PC-9 (cell line): ENCODE data around the gene IFT81. TPM values are rescaled to one million over a fixed set of nuclear protein-coding genes. Genes with fewer than 3 reads are reported as not detected.

Experiments
- BruUV-seq: library from RNA; stranded (reverse); fragments of 400-500 nt; replicated peaks from 2 replicates; lab custom pipeline; 2021; lab: Mats Ljungman, UMichigan
- CTCF ChIA-PET: fragments of 300-600 bp; sonication (Branson Sonifier 250); formaldehyde crosslinking; loops from one replicate; lab custom pipeline; 2022; ENCODE audit warnings: antibody characterized with exemption; lab: Charles Lee
- POLR2A ChIA-PET: fragments of 300-600 bp; sonication (Branson Sonifier 250); formaldehyde crosslinking; loops from one replicate; lab custom pipeline; 2022; ENCODE audit warnings: antibody characterized with exemption; ENCODE audit not compliant: unreplicated experiment; lab: Charles Lee
- DNase-seq, 2 experiments: peaks; one replicate each; pipeline versions ENCODE4 v3.0.0 to v3.0.0-alpha.2; 2015 to 2022; ENCODE audit warnings: mixed read lengths in 1 of 2
- H2AFZ ChIP-seq: fragments of 200-600 bp; sonication (generic); 2 replicates; pipeline ENCODE4 v1.8.1; 2017; ENCODE audit warnings: antibody characterized with exemption
- H3F3A ChIP-seq: fragments of 200-600 bp; sonication (generic); 2 replicates; pipeline ENCODE4 v1.8.1; 2017; ENCODE audit warnings: antibody characterized with exemption, mild to moderate bottlenecking, low read depth; ENCODE audit not compliant: insufficient read depth
- H3K27ac ChIP-seq: fragments of 200-600 bp; sonication (generic); 2 replicates; pipeline ENCODE4 v1.6.1; 2016; ENCODE audit warnings: mixed run types
- H3K27me3 ChIP-seq: fragments of 200-600 bp; sonication (generic); 2 replicates; pipeline ENCODE4 v1.6.1; 2016; ENCODE audit warnings: low read depth, mixed run types; ENCODE audit not compliant: insufficient read depth
- H3K36me3 ChIP-seq: fragments of 200-600 bp; sonication (generic); 2 replicates; pipeline ENCODE4 v1.6.1; 2016; ENCODE audit warnings: low read depth, mixed run types
- H3K4me1 ChIP-seq: fragments of 200-600 bp; sonication (generic); replicated peaks from 2 replicates; pipeline ENCODE4 v1.6.1; 2016; ENCODE audit warnings: mixed run types; ENCODE audit not compliant: insufficient read depth
- H3K4me2 ChIP-seq: fragments of 200-600 bp; sonication (generic); 2 replicates; pipeline ENCODE4 v1.6.1; 2017; ENCODE audit warnings: mixed run types
- H3K4me3 ChIP-seq: fragments of 200-600 bp; sonication (generic); 2 replicates; pipeline ENCODE4 v1.6.1; 2016; ENCODE audit warnings: mixed run types
- H3K79me2 ChIP-seq: fragments of 200-600 bp; sonication (generic); 2 replicates; pipeline ENCODE4 v1.6.1; 2017; ENCODE audit warnings: low read depth, mixed run types
- H3K9me2 ChIP-seq: fragments of 200-600 bp; sonication (generic); 2 replicates; pipeline ENCODE4 v1.8.1; 2017; ENCODE audit warnings: mild to moderate bottlenecking; ENCODE audit not compliant: insufficient read depth
- H3K9me3 ChIP-seq: fragments of 200-600 bp; sonication (generic); 2 replicates; pipeline ENCODE4 v1.8.1; 2016; ENCODE audit warnings: low read depth; ENCODE audit not compliant: insufficient read depth
- H4K20me1 ChIP-seq: fragments of 200-600 bp; sonication (generic); 2 replicates; pipeline ENCODE4 v1.8.1; 2017; ENCODE audit not compliant: insufficient read depth
- EZH2 ChIP-seq: fragments of 200-600 bp; sonication (generic); IDR thresholded peaks from 2 replicates; pipeline ENCODE4 v1.8.0; 2017; ENCODE audit warnings: antibody characterized with exemption, low read depth
- intact Hi-C: fragments of 100-400 bp; cut with micrococcal nuclease; formaldehyde crosslinking; loops from one replicate; pipeline ENCODE4 v1.10.0; 2022; ENCODE audit not compliant: unreplicated experiment
- total RNA-seq: library from RNA; stranded (reverse); gene quantifications from 2 replicates; pipeline ENCODE4 v1.2.3, GENCODE V29; 2021
- TF ChIP-seq, protein P1 (sequence below): fragments of 200-600 bp; sonication (generic); conservative IDR thresholded peaks from 2 replicates; pipeline ENCODE4 v1.6.1; 2017; ENCODE audit warnings: mixed run types, antibody characterized with exemption, mild to moderate bottlenecking, moderate library complexity

The IFT81 gene
- total RNA-seq, 1 experiment from 2014 or later: 19.3 TPM

DNA sequence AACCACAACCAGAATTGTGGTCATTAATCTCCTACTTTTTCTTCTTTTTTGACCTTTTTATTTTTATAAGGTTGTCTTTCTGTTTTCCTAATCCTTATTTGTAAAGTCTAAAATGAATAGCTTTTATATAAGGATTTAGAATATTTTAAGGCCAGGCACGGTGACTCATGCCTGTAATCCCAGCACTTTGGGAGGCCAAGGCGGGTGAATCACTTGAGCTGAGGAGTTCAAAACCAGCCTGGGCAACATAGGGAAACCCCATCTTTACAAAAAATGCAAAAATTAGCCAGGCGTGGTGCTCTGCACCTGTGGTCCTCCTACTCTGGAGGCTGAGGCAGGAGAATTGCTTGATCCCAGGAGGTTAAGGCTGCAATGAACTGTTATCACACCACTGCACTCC is 55.1 kb downstream of the IFT81 start:
- Histone ChIP-seq H3K27ac (no peak overlapping the region), H3K4me2 (no peak overlapping the region), H3K9me3 (no peaks in the 10 kb centered on the region), H3K27me3 (no peaks in the 10 kb centered on the region), H3K4me1 (no peaks in the 10 kb centered on the region), H3F3A (peaks cover 5% of the 10 kb centered on the region; the same call in 1 of the 2 replicates), H3K9me2 (no peaks in the 10 kb centered on the region), H3K79me2 (no peaks in the 10 kb centered on the region), H2AFZ (no peak overlapping the region), H3K4me3 (no peak overlapping the region), H4K20me1 (no peaks in the 10 kb centered on the region), H3K36me3 (no peaks in the 10 kb centered on the region)
- TF ChIP-seq EZH2: no peak
- TF ChIP-seq, protein P1, sequence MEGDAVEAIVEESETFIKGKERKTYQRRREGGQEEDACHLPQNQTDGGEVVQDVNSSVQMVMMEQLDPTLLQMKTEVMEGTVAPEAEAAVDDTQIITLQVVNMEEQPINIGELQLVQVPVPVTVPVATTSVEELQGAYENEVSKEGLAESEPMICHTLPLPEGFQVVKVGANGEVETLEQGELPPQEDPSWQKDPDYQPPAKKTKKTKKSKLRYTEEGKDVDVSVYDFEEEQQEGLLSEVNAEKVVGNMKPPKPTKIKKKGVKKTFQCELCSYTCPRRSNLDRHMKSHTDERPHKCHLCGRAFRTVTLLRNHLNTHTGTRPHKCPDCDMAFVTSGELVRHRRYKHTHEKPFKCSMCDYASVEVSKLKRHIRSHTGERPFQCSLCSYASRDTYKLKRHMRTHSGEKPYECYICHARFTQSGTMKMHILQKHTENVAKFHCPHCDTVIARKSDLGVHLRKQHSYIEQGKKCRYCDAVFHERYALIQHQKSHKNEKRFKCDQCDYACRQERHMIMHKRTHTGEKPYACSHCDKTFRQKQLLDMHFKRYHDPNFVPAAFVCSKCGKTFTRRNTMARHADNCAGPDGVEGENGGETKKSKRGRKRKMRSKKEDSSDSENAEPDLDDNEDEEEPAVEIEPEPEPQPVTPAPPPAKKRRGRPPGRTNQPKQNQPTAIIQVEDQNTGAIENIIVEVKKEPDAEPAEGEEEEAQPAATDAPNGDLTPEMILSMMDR: no peak
- intact Hi-C loops: no loop called here
- no TSS peak for BruUV-seq
- ChIA-PET POLR2A (no interaction called here), CTCF (no interaction called here)
- no peak for DNase-seq

DNA sequence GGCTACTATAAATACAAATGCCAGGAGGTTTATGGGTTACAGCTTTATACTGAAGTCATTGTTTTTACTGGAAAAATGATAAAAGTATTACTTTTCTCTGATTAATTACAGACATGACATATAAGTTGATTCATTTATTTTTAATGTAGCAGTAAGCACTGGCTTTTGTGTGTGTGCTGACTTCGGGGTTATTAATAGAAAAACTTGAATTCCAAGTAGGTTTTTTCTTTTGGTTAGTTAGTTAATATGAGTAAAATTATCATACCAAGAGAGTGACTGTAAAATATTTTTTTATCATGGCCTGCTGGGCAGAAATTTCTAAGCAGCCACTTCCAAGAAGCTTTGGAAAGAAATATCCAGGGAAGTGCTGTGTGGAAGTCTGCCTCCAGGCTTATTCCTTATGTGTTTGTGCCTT is 56.4 kb downstream of the IFT81 start:
- Histone ChIP-seq H3K4me3 (no peak overlapping the region), H3K27ac (no peak overlapping the region)
- CTCF ChIA-PET: no interaction called here

DNA sequence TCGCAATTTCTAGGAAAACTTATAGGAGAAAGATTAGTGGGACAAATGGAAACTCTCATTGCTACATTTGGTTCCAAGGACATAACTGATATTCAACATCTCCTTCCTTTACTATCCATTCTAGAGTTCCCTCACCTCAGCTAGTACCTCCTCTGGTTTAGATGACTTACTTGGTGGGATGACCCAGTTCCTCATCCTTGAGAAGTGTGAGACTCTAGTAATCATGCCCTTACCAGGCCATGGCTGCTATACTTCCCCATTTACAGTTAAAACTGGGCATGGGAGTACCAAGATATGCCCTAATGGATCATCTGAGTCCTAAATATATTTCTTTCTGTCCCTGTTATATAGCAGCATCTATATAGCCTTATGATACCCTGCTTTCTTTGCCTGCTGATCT is 58.1 kb downstream of the IFT81 start:
- ChIA-PET POLR2A (interaction anchor here (0.6 kb wide), 1 partner anchor 42 kb away, joined by 3 read pairs; no protein-coding TSS in a partner anchor), CTCF (no interaction called here)
- peaks cover 7% of the 10 kb centered on the region; the same call in 1 of the 2 replicates for H3K9me3 ChIP-seq
- no peaks in the 10 kb centered on the region for H3K4me1 ChIP-seq
- no peak for DNase-seq
- no peak overlapping the region for H3K27ac ChIP-seq
- no peaks in the 10 kb centered on the region for H4K20me1 ChIP-seq
- H3K4me2 ChIP-seq: no peak overlapping the region
- no peaks in the 10 kb centered on the region for H3K79me2 ChIP-seq
- BruUV-seq: no TSS peak
- intact Hi-C loops: no loop called here
- H2AFZ ChIP-seq: no peak overlapping the region
- no peaks in the 10 kb centered on the region for H3K27me3 ChIP-seq
- H3K4me3 ChIP-seq: no peak overlapping the region
- no peaks in the 10 kb centered on the region for H3K36me3 ChIP-seq
- TF ChIP-seq, protein P1: no peak
- no peak for TF ChIP-seq EZH2
- no peaks in the 10 kb centered on the region for H3F3A ChIP-seq
- no peaks in the 10 kb centered on the region for H3K9me2 ChIP-seq

More for the DNA sequence above, 56.4 kb downstream of the IFT81 start:
- H3K36me3 ChIP-seq: no peaks in the 10 kb centered on the region
- no TSS peak for BruUV-seq
- no peak overlapping the region for H3K4me2 ChIP-seq
- no peaks in the 10 kb centered on the region; the same call in 1 of the 2 replicates for H3F3A ChIP-seq
- H3K9me2 ChIP-seq: no peaks in the 10 kb centered on the region
- H4K20me1 ChIP-seq: no peaks in the 10 kb centered on the region
- no peak for TF ChIP-seq EZH2
- TF ChIP-seq, protein P1: no peak
- no peaks in the 10 kb centered on the region for H3K4me1 ChIP-seq
- intact Hi-C loops: no loop called here
- POLR2A ChIA-PET: no interaction called here
- H3K27me3 ChIP-seq: no peaks in the 10 kb centered on the region
- no peak for DNase-seq
- H3K9me3 ChIP-seq: no peaks in the 10 kb centered on the region
- no peaks in the 10 kb centered on the region for H3K79me2 ChIP-seq
- H2AFZ ChIP-seq: no peak overlapping the region
